ENCODE measurements around the gene NME4.
A peak's percentile ranks its signal among the peaks of the same experiment; 100 is the strongest.

GRCh38 chr16:401468-402348 lies 4.7 kb downstream of the NME4 start, which contains the start of gene DECR2:
- TF ChIP-seq CTCF (conservative IDR thresholded peaks at IDR 0.05 in 1 of 2, IDR thresholded peaks at IDR 0.05 in 1 of 2; ENCODE audit: extremely low read depth in 1 of 2, insufficient read depth in 1 of 2, low read depth in 1 of 2, low read length in 2 of 2) (peak; percentile 7 to 58), EZH2 (IDR thresholded peaks at IDR 0.05; ENCODE audit: borderline replicate concordance, low read length) (no peak)

All from mammary epithelial cell (primary cell).